Stimulated activated CD8-positive, alpha-beta memory T cell treated with anti-CD3 and anti-CD28 coated beads, Interleukin-7, amount 100 ng/mL, for 4 hours (primary cell): ENCODE data around the gene ZNF286A.
"Not testable (repeated sequence)": the region's sequence is repeated elsewhere in the genome, so short reads cannot be mapped to it uniquely, and the experiment has no call there.

ENCODE experiments used
- DNase-seq, 2 donors: peaks; one replicate each; pipeline ENCODE4 v3.0.0-alpha.2; 2020; ENCODE audit warnings: low read depth in 2 of 2

ZNF286A gene

DNA sequence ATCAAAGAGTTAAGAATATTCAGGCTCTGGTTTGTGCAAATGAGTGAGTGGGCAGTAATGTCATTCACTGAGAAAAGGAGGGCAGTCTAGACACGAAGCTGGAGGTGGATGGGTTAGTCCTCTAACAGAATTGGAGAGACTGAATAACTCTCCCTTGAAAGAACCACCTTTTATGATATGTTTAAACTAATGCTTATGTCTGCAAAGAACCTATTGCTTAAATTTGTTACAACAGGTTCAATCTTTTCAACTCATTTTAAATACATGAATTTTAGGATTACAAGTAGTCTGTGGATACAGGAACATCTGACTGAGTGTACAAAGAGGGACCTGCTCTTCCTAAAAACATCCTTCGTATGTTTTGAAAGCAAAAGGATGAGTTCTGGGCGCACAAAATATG, 585 bp upstream of the ZNF286A start:
- not testable (repeated sequence) for DNase-seq

DNA sequence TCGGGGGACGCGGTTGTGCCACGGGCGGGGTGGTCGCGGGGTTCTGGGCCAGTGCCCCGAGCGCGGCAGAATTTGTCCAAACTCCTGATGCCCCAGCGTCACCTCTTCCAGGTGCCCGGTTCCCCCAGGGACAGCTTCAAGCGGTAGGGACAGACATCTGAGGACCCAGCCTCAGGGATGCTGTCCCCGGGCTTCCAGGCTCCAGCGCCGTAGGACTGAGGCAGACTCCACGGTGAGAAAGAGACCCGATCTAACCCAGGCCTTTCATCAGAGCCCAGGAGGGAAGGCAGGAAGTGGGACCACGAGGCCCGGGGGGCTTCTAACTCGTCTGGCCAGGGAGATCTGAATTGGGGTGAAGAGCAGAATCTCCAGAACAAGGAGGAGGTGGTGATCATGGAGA, 385 bp downstream of the ZNF286A start:
- not testable (repeated sequence) for DNase-seq

DNA sequence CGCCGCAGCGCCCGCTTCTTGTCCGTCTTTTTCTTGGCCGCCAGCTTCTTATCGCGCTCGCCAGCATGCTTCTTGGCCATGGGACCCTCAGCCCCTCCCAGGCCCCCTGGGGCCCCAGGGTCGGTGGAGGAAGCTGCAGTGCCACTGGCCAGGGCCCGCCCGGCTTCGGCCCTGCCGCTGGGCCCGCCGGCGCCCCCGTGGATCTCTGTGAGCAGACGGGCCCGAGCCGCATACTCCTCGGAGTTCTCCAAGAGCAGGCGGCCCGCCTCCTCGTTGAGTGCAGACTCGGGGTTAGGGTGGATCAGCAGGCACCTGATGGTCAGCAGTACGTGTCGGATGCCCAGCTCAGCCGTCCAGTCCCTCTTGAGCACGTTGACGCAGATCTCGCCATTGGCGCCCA, 4.7 kb downstream of the ZNF286A start:
- DNase-seq: not testable (repeated sequence)

DNA sequence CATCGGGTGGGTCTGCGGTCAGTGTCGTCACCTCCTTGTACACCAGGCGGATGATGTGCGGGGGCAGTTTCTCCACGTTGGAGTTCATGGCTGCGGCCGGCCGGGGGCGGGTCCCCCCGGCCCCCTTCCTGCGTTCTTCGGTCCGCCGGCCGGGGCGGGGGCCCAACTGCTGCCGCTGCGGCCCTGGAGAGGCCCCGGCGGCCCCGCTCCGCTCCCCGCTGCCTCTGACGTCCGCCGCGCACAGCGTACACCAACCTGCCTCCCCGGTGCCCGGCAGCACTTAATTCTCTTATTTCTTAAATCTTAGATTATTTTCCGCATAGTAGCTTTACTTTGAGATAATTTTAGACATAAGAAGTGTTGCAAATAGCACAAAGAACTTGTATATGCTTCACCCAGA, 5.3 kb downstream of the ZNF286A start:
- DNase-seq: not testable (repeated sequence)

DNA sequence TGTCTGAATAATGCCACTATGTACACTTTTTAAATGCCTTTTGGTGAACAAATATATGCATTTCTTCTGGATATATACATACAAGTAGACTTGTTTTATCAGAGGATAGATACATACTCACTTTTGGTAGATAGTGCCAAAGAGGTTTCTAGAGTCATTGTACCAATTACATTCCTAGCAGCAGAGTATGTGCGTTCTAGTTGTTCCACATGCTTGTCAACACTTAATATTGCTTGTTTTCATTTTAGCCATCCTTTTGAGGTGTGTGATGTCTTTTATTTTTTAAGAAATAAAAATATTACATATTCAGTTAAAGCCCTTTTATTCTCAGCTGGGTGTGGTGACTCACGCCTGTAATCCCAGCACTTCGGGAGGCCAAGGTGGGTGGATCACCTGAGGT, 9.3 kb downstream of the ZNF286A start:
- DNase-seq: not testable (repeated sequence)

DNA sequence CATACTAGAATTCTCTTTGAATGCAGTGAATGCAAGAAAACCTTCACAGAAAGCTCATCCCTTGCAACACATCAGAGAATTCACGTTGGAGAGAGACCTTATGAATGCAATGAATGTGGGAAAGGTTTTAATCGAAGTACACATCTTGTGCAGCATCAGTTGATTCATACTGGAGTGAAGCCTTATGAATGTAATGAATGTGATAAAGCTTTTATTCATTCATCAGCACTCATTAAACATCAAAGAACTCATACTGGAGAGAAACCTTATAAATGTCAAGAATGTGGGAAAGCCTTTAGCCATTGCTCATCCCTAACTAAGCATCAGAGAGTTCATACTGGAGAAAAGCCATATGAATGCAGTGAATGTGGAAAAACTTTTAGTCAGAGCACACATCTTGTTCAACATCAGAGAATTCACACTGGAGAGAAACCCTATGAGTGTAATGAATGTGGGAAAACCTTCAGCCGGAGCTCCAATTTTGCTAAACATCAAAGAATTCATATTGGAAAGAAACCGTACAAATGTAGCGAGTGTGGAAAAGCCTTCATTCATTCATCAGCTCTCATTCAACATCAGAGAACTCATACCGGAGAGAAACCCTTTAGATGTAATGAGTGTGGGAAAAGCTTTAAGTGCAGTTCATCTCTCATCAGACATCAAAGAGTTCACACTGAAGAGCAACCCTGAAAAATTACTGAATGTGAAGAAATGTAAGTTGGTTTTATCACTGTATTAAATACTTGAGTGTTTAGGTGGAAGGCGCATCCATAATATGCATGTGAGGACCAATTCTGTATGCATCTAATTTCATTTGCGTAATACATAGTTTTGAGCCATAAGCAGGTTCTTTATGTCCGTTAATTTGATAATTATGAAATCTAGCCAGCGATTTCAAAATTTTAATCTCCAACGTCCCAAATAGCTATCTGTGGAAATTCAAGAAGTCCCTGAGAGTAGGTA, 17.3 kb downstream of the ZNF286A start:
- not testable (repeated sequence) for DNase-seq

DNA sequence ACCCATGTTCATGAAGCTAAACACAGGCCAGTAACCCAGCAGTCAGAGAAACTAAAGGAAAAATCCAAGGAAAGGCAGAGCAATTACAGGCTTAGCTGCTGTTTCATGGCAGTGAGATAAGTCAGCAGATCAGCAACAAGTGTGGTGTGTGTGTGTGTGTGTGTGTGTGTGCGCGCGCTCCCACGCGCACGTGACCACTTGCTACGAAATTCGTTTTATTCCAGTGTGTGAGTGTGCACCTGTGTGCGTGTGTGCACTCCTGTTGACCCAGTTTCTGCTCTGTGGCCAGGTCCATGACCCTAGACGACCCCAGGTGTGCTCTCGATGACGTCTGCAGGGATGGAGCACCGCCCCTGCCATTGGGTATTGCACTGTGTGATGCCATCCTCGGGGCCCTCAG, 31.0 kb downstream of the ZNF286A start:
- DNase-seq: not testable (repeated sequence)

DNA sequence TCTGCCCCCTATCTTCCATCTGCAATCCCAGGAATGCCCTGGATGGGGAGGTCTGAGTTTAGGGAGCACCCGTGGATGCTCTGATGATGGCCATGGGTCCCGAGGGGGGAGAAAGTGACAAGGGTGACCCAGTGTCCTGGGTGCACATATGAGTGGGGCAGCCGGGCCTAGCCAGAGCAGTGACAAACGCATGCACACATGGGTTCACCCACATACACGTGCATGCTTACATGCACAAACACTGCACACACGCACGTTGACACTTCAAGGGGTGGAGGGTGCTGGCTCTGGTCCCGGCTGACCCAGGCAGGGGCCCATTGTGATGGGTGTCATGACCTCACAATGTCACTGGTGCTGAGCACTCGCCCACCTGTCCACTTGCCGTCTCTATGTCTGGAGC, 32.3 kb downstream of the ZNF286A start, which contains the start of gene TBC1D26:
Gene TBC1D26 (plus strand): TSS at position 384 of the 400 bp plus-strand sequence. CDS start 3,066 bp downstream, outside the sequence.
- not testable (repeated sequence) for DNase-seq

DNA sequence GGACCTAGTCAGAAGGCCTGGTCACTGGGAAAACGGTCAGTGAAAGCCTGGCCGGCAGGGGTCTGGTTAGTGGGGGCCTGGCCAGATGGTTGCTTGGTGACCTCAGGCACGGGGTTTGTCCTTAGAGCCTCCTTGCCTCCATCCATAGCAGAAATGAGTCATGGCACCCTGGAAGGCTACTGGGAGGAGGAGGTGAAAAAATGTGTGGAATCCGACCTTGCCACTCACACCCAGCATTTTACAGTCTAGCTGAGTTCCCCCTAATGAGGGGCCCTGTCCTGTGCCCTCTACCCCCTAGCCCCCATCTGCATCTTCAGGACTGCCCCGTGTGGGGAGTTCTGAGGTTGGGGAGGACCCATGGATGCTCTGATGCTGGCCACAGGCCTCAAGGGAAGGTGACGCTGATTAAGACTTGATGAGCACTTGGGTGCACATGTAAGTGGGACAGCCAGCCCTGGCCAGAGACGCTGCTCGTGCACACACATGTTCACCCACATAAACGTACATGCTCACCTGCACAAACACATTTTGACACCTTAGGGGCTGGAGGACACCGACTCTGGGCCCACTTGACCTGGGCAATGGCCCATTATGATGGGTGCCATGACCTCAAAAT, 33.7 kb downstream of the ZNF286A start:
- DNase-seq: not testable (repeated sequence)

DNA sequence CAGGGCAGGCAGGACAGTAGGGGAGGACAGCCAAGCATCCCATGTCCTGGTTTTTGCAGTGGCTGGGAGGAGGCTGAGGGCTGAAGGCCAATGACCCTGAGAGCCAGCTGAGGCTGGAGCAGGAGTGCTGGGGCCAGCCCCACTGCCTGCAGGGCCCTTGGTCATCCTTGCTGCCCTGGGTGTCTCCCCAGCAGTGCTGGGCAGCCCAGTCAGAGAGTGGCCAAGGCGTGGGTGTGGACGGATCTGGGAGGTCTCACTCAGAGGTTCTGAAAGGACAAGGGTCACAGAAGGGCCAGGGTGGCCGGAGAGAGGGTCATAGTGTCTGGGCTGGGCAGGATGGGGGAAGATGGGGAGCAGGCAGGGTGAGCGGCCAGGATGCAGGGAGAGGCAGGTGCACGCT, 37.0 kb downstream of the ZNF286A start:
- not testable (repeated sequence) for DNase-seq

DNA sequence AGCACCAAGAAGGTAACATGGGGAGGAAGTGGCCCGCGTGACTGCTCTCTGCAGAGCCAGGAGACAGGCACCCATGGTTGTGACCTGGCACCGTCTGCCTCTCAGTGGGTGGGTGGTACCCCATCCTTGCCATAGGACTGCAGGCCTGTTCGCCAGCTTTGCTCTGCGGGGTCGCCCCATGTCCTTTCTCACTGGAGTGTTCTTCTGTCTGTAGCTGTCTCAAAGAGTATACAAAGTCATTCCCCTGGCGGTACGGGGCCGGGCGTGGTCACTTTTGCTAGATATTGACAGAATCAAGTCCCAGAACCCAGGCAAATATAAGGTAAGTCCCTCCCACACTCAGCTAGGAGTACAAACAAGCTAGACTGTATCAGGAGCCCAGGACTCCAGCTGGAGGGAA, 38.5 kb downstream of the ZNF286A start:
- DNase-seq: no peak

DNA sequence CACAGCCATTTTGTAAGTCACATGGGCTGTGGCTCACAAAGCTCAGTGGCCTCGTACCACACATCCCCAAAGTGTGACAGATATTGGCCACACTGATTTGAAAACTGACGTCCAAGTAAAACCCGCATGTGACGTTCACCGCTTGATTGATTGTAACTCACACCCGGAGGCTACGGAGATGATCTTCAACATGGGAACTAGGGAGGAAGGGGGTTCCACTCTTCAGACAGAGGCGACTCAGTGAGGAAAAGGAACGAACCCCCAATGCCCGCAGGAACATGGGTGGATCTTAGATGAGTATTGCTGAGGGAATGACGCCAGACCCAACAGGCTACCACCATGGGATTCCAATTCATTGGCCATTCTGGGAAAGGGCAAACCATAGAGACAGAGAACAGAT, 39.7 kb downstream of the ZNF286A start:
- not testable (repeated sequence) for DNase-seq

DNA sequence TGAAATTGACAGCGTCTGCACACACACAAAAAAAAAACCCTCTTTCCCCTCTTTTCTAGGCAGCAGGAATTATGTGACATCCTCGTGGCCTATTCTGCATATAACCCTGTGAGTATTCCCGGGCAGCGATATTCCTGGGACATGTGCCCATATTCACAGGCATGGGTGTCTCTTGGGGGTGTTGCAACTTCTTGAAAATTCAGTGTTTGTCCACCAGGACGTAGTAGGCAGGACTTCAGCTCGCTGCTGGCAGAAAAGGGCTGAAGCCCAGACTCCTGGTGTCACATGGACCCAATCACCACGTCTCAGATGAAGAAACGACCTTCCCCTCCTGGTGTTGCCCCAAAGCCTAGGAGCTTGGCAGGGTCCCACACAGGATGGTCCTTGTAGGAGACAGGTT, 40.5 kb downstream of the ZNF286A start:
- DNase-seq: not testable (repeated sequence)

DNA sequence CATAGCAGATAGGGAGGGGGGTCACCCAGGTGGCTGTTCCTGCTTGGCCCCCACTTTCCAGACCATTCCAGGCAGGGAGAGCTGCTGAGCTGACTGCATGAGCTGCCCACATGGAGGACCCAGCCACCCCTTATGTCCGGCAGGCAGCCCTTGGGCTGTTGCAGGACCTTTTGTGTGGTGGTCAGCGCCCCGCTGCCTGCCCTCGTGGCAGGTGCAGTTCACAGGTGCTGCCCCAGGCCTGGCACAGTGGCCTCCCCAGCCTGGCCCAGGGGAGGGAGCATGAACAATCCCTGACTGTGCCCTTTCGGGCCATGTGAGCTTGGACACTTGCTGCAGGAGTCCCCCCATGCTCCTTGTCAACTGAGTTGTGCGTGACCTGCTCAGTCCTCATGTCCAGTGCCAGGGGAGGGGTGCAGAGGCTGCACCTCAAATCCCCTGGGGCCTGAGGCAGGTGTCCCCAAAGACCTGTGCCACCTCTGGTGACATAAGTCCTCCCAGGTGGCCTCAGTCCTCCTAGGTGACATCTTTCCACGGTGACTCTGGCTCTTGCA, 41.1 kb downstream of the ZNF286A start:
- DNase-seq: no peak

DNA sequence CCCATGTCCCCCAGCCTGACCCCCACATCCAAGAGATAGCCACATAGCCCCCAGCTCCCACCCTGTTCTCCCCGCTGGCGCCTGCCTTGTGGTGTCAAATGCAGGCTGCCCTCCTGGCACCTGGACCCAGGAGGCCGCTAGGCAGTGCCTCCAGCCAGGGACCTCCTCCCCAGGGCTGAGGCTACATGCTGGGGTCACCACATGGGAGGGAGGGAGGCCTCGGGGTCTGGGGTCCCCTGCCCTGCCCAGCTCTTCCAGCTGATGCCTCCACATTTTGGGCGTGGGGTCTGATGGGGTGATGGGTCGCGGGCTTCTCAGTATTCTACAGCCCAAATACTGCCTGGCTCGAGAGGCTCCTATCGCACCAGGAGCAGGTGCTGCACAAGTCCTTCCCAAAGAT, 42.1 kb downstream of the ZNF286A start:
- no peak for DNase-seq

DNA sequence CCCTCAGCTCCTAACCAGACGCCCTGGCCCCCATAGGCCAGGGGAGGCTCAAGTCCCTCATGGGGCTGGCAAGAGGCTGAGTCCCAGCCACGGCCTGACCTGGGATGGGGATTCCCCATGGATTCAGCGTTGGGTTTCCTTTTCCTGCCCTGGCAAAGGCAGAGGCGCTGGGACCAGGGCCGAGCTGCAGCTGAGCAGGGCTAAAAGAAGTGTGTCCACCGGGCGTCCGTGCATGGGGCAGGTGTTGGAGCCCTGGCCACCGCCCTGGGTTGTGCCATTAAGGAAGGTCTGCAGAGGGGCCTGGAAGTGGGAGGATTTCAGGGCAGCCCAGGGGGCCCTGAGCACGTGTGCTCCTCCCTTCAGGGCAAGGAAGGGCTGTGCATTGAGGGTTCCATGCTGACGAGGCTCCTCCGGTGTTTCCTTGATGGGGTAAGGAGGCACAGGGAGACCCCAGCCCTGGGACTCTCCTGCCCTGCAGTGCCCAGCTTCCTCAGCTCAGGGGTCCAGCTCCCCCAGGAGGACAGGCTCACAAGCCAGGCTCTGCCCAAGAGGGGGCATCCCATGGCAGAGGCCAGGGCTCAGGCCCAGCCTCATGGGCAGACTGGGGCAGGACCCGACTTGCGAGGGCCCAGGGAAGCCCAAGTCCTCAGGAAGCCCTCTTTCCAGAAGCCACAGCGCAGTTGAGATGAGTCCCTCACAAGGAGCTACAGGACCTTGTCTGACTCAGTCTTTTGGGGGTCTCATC, 42.7 kb downstream of the ZNF286A start:
- DNase-seq: no peak

DNA sequence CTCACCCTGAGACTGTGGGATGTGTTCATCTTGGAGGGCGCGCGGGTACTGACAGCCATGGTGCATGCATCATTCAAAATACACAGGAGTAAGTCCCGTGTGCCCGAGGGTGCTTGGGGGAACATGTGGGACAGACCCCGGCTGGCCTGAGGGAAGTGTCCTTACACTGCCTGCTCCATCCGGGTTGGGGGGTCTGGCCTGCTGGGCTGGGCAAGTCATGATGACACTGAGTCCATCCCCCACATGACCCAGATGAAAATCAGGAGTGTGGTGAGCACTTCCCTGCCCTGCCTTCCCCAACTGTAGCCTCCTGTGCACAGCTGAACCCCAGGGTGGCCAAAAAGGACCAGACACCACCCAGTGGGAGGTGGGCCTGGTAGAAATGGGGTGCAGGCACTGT, 43.4 kb downstream of the ZNF286A start:
- no peak for DNase-seq

DNA sequence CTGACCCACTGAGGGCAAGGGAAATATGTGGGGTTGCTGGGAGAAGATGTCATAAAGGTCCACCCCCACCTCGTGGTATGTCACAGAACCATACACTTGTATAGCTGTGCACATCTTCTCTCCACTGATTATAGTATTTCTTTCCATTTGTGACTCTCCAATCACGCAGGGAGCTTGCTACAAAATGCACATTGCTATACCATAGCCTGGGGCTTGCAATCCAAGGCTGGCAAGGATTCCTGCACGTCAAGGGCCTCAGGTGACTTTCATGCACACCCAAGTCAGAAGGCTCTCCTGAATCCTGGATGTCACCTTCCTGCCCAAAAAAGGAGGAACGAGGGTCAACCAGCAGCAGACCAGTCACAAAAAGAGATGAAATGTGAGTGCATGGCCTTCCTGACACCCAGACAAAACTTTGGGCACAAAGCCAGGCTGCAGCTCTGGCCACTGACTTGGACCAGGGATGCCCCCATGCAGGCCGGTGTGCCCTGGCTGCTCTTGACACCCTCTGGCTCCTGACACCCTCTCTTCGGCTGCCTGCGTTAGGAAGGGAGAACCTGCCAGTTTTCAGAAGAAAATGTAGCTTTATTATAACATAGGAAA, 44.6 kb downstream of the ZNF286A start:
- no peak for DNase-seq

DNA sequence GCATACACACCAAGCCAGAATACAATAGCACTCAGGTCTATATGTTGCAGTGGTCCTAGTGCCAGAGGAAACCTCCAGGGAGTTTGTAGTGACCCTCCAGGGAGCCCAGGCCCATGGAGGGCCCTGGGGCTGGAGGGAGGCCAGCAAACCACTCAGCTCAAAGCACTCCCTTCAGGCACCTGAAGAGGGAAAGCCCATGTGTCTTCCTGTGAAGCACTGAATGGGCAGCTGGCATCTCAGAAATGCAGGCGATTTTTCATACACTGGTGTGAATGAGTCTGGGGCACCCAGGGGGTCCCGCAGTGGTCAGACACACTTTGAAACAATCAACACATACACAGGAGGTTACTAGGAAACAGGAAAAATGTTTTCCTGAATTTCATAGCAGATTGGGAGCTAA, 45.3 kb downstream of the ZNF286A start:
- DNase-seq: no peak

DNA sequence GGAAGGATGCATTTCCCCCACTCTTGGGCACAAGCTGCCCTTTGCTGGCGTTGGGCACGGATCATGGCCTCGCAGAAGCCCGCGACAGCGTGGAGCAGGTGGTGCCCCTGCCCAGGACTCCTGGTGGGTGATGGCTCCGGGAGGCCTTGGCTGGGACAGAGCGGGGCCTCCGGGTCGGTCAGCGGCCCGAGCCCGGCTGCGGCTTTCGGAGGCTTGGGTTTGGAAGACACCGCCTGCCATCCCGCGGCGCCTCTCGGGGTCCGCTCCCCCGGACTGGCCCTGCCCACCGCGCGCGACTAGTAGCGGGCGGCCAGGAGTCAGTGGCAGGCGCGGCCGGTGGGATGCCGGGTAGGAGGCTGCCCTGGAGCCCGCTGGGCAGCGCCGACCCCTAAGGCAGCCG, 49.9 kb downstream of the ZNF286A start:
- DNase-seq: not testable (repeated sequence)

DNA sequence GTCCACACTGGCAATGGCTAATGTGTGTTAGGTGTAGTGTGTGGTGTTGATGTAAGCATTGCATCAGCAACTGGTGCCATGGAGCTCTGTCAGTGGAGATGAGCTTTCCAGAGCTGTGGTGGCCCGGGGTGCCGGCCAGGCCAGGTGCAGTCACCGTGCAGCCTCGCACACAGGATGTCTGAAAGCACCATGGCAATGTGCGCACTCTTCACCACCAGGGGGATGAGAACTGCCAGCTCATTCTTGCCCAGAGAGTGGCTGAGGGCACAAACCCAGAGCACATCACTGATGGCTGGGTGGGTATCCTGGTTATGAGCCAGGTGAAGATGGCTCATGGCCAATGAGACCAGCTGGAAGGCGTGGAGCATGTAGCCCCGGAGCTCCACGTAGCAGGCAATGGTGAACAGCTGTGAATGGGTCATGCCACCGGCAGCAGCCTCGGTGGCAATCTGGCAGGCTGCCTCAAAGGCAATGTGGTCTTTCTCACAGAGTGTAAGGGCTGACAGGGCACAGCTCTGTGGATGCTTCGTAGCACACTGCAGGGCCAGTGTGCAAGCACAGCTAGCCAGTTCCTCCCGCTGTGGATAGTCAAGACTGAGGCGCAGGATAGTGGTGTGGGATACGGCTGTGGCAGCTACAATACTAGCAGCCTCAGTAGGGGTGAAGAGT, 69.4 kb downstream of the ZNF286A start:
- DNase-seq: not testable (repeated sequence)
